ENCODE results near the gene MGMT. TPM values are rescaled to one million over a fixed set of nuclear protein-coding genes. Genes with fewer than 3 reads are reported as not detected.
A peak's percentile ranks its signal among the peaks of the same experiment; 100 is the strongest.

MGMT gene
- polyA plus RNA-seq, 12 donors: 11.3 to 18.1 (median 13.5) TPM; not detected in 1

- DNase-seq: peak; percentile 60
Observed at GRCh38 chr10:129707406-129708388, 240.7 kb downstream of the MGMT start.

GRCh38 chr10:129709101-129709500 is 242.1 kb downstream of the MGMT start:
- DNase-seq: no peak

GRCh38 chr10:129709627-129710509 is 242.8 kb downstream of the MGMT start:
- DNase-seq: no peak

- no peak for DNase-seq
Observed at GRCh38 chr10:129710510-129710847, 243.4 kb downstream of the MGMT start.

- no peak for DNase-seq
Observed at GRCh38 chr10:129711291-129711690, 244.2 kb downstream of the MGMT start.

- DNase-seq: no peak
Observed at GRCh38 chr10:129712000-129712399, 245.0 kb downstream of the MGMT start.

- no peak for DNase-seq
Observed at GRCh38 chr10:129713659-129714265, 246.7 kb downstream of the MGMT start.

GRCh38 chr10:129715805-129716204 is 248.8 kb downstream of the MGMT start:
- DNase-seq: no peak

- no peak for DNase-seq
Observed at GRCh38 chr10:129716211-129716681, 249.2 kb downstream of the MGMT start.

GRCh38 chr10:129716881-129717280 is 249.8 kb downstream of the MGMT start:
- DNase-seq: no peak

- DNase-seq: no peak
Observed at GRCh38 chr10:129717816-129718547, 250.9 kb downstream of the MGMT start.

- DNase-seq: no peak
Observed at GRCh38 chr10:129718548-129719414, 251.7 kb downstream of the MGMT start.

GRCh38 chr10:129719415-129719739 is 252.3 kb downstream of the MGMT start:
- DNase-seq: no peak

GRCh38 chr10:129719889-129720590 is 253.0 kb downstream of the MGMT start:
- no peak for DNase-seq

GRCh38 chr10:129725011-129725410 is 258.0 kb downstream of the MGMT start:
- DNase-seq: no peak

GRCh38 chr10:129725482-129725881 is 258.4 kb downstream of the MGMT start:
- DNase-seq: no peak

- no peak for DNase-seq
Observed at GRCh38 chr10:129725890-129726631, 259.0 kb downstream of the MGMT start.

GRCh38 chr10:129727071-129727470 is 260.0 kb downstream of the MGMT start:
- no peak for DNase-seq

- DNase-seq: no peak
Observed at GRCh38 chr10:129727495-129727894, 260.5 kb downstream of the MGMT start.
